Suprapubic skin (tissue), 4 donors: ENCODE measurements around the gene PPP2R5C.

Experiments
- POLR2A ChIP-seq, 2 donors: fragments of 450-650 bp; IDR thresholded peaks; one replicate each; pipeline ENCODE4 v1.6.1; 2017; ENCODE audit warnings: antibody characterized with exemption in 2 of 2, mild to moderate bottlenecking in 2 of 2, moderate library complexity in 2 of 2
- POLR2AphosphoS5 ChIP-seq, 3 donors: sonication (generic); formaldehyde crosslinking; IDR thresholded peaks; one replicate each; pipeline ENCODE4 v1.6.1; 2017; ENCODE audit warnings: antibody characterized with exemption in 3 of 3
- TF ChIP-seq, protein P1 (sequence below), 2 donors: fragments of 200-600 bp in 1 of 2; fragments of 450-650 bp in 1 of 2; sonication (generic) in 1 of 2; IDR thresholded peaks; one replicate each; pipeline ENCODE4 v1.5.1; 2016 to 2019; ENCODE audit warnings: antibody characterized with exemption in 2 of 2, mild to moderate bottlenecking in 1 of 2, moderate library complexity in 1 of 2

DNA sequence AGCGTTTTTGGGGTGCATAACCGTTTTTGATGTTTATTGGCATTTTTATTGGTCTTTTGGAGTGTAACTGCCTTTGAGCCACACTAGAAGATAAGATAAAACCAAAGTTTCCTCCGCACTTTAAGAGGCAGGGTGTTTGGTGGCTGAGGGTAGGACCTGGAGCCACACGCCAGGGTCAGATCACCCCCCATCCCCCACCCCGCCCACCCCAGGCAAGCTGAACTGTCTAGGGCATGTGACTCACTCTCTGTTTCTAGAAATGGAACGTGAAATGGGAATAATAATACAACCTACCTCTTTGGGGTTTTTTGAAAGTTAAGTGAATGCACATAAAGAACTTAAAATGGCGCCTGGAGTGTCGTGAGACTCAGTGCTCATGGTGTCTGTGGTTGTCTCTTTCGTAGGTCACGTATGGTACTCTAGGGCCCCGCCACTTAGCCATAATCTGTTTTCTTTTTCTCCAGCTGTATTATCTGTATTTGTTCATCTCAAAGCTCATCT, 56.0 kb downstream of the PPP2R5C start:
- TF ChIP-seq POLR2AphosphoS5 (IDR thresholded peaks at IDR 0.05), result no peak
- TF ChIP-seq, protein P1, sequence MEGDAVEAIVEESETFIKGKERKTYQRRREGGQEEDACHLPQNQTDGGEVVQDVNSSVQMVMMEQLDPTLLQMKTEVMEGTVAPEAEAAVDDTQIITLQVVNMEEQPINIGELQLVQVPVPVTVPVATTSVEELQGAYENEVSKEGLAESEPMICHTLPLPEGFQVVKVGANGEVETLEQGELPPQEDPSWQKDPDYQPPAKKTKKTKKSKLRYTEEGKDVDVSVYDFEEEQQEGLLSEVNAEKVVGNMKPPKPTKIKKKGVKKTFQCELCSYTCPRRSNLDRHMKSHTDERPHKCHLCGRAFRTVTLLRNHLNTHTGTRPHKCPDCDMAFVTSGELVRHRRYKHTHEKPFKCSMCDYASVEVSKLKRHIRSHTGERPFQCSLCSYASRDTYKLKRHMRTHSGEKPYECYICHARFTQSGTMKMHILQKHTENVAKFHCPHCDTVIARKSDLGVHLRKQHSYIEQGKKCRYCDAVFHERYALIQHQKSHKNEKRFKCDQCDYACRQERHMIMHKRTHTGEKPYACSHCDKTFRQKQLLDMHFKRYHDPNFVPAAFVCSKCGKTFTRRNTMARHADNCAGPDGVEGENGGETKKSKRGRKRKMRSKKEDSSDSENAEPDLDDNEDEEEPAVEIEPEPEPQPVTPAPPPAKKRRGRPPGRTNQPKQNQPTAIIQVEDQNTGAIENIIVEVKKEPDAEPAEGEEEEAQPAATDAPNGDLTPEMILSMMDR (IDR thresholded peaks at IDR 0.05), result no peak
- TF ChIP-seq POLR2A (IDR thresholded peaks at IDR 0.05), result no peak
